ENCODE measurements around the gene UBQLN1. TPM values are rescaled to one million over a fixed set of nuclear protein-coding genes. Genes with fewer than 3 reads are reported as not detected.
A peak's percentile ranks its signal among the peaks of the same experiment; 100 is the strongest.
"Not testable (repeated sequence)": the region's sequence is repeated elsewhere in the genome, so short reads cannot be mapped to it uniquely, and the experiment has no call there.

The UBQLN1 gene
- 92.3 and 116 TPM in 2 replicates for total RNA-seq

GRCh38 chr9:83707768-83708514 is at the start of gene UBQLN1:
Gene UBQLN1 (minus strand): TSS chr9:83707958. CDS start chr9:83707679, 279 bp downstream.
- DNase-seq (ENCODE audit: extremely low read depth, low read depth, low spot score), result peak; percentile 72

- no peak for DNase-seq (ENCODE audit: extremely low read depth, low read depth, low spot score)
Measured at GRCh38 chr9:83754383-83754977, 46.7 kb upstream of the UBQLN1 start.

GRCh38 chr9:83749706-83750105 is 41.9 kb upstream of the UBQLN1 start:
- DNase-seq (ENCODE audit: extremely low read depth, low read depth, low spot score), result no peak

GRCh38 chr9:83744206-83744605 is 36.4 kb upstream of the UBQLN1 start:
- no peak for DNase-seq (ENCODE audit: extremely low read depth, low read depth, low spot score)

GRCh38 chr9:83733739-83734138 is 26.0 kb upstream of the UBQLN1 start:
- DNase-seq (ENCODE audit: extremely low read depth, low read depth, low spot score), result no peak

DNA sequence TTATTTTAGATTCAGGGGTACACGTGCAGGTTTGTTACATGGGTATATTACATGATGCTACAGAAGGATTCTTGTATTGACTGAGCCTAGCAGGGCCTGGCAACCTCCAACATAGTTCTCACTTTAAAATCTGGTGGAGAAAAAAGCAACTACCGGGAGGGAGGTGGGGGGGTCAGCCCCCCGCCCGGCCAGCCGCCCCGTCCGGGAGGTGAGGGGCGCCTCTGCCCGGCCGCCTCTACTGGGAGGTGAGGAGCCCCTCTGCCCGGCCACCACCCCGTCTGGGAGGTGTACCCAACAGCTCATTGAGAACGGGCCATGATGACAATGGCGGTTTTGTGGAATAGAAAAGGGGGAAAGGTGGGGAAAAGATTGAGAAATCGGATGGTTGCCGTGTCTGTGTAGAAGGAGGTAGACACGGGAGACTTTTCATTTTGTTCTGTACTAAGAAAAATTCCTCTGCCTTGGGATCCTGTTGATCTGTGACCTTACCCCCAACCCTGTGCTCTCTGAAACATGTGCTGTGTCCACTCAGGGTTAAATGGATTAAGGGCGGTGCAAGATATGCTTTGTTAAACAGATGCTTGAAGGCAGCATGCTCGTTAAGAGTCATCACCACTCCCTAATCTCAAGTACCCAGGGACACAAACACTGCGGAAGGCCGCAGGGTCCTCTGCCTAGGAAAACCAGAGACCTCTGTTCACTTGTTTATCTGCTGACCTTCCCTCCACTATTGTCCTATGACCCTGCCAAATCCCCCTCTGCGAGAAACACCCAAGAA is 21.0 kb upstream of the UBQLN1 start:
- not testable (repeated sequence) for DNase-seq (ENCODE audit: extremely low read depth, low read depth, low spot score)

DNA sequence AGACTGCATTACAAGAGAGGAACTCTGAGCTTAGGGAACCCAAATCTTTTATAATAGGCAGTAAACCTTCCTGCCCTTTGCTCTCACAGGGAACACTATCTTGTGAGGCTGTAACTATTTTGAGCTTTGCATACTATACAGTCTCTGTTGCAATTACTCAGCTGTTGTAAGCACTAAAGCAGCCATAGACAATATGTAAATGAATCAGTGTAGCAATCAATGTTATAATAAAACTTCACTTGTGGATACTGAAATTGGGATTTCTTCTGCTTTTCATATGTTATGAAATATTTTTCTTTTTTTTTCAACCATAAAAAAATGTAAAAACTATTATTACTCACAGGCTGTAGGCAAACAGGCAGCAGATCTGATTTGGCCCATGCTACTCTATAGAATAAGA is 16.7 kb upstream of the UBQLN1 start:
- DNase-seq (ENCODE audit: extremely low read depth, low read depth, low spot score), result no peak

DNA sequence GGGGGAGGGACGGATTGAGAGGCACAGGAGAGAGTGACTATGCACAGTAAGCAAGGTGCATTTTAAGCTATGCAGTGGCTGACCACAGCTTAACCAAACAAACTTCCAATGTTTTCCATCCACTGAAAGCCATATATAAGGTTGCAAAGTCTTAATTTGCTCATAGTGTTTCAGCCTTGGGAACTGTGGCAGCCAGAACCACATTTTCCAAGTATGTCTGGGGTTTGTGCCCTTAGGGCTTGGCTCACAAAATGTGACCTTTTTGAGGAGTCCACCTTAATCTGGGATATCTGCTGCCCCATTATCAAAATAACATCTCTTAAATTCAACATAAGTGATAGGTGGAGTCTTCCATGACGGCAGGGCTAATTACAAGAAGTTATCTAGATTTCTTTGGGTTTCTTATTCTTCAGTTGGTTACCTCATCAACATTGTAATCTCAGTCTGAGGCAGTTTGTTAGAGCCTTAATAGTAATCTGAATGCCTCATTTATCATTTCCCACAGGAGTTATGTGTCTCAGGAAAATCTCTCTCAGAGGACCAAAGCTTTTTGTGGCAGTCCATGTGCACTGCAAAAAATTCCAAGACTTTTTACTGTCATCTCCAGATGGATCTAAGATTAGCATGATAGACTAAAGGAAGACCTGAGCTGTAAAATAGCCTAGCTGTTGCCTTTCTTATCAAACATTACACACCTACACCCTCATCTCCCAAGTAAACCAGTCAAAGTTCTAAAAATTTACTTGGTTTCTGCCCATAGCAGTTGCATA is 15.2 kb upstream of the UBQLN1 start:
- no peak for DNase-seq (ENCODE audit: extremely low read depth, low read depth, low spot score)

DNA sequence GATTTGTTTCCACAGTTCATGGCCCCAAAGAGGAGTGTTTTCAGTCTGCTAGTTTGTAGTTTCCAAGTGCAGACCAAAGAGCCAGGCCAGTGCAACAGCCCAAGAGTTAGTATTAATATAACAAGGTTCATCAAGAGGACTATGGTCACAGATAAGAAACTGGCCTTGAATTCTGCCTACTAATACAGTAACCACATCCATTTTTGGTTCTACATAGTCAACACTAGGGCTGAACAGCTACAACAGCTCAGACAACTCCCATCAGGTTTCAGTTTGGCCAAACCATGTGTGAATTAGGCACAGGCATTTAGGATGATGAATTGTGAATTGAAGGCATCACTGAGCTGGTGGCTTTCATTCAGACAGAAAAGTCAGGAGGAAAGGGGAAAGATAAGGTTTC is 13.8 kb upstream of the UBQLN1 start:
- no peak for DNase-seq (ENCODE audit: extremely low read depth, low read depth, low spot score)

- DNase-seq (ENCODE audit: extremely low read depth, low read depth, low spot score), result no peak
Measured at GRCh38 chr9:83715794-83716193, 8.0 kb upstream of the UBQLN1 start.

DNA sequence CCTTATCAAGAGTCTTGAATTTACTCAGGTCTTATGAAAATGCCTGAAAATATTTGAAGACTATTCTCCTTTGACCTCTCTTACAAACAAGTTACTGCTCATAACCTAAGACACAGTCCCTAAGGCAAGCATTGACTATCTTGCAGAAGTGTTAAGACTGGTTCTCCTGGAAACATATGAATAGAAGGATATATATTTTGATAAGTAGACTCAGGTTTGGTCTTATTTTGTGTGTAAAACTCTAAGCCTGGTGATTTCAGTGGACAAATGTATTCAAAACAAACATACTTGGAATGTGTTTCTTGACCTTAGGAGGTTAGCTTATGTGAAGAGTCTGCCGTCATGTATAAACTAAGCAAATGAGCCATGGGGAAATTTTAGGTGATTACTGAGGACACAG is 7.5 kb upstream of the UBQLN1 start:
- DNase-seq (ENCODE audit: extremely low read depth, low read depth, low spot score), result no peak

DNA sequence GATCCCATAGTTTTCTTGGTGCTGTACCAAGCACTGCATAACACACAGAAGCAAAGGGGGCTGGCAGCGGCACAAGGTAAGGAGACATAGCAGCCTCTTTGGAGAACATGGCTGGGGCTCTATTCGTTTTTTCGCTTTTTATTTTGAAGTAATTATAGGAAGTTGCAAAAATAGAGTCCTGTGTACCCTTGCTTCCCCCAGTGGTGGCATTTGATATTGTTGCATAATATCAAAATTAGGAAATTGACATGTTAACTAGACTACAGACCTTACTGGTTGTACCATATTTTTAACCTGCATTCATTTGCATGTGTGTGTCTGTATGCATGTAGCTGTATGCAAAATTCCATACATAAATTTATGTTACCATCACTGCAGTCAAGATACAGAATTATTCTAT is 6.6 kb upstream of the UBQLN1 start:
- no peak for DNase-seq (ENCODE audit: extremely low read depth, low read depth, low spot score)

- DNase-seq (ENCODE audit: extremely low read depth, low read depth, low spot score), result no peak
Measured at GRCh38 chr9:83708515-83709158, 879 bp upstream of the UBQLN1 start.

- DNase-seq (ENCODE audit: extremely low read depth, low read depth, low spot score), result no peak
Measured at GRCh38 chr9:83707518-83707767, 315 bp downstream of the UBQLN1 start.

GRCh38 chr9:83706676-83707517 is 861 bp downstream of the UBQLN1 start:
- DNase-seq (ENCODE audit: extremely low read depth, low read depth, low spot score), result no peak

DNA sequence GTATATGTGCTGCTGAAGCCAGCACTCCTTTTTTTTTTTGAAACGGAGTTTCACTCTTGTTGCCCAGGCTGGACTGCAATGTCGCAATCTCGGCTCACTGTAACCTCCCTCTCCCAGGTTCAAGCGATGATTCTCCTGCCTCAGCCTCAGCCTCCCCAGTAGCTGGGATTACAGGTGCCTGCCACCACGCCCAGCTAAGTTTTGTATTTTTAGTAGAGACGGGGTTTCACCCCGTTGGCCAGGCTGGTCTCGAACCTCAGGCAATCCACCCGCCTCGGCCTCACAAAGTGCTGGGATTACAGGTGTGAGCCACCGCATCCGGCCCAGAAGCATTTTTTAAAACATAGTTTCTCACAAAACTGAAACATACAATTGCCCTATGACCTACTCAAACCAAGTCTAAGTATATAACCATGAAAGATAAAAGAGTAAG is 2.5 kb downstream of the UBQLN1 start:
- not testable (repeated sequence) for DNase-seq (ENCODE audit: extremely low read depth, low read depth, low spot score)

GRCh38 chr9:83701769-83702168 is 6.0 kb downstream of the UBQLN1 start:
- DNase-seq (ENCODE audit: extremely low read depth, low read depth, low spot score), result peak; percentile 72

- DNase-seq (ENCODE audit: extremely low read depth, low read depth, low spot score), result no peak
Measured at GRCh38 chr9:83701286-83701685, 6.5 kb downstream of the UBQLN1 start.

DNA sequence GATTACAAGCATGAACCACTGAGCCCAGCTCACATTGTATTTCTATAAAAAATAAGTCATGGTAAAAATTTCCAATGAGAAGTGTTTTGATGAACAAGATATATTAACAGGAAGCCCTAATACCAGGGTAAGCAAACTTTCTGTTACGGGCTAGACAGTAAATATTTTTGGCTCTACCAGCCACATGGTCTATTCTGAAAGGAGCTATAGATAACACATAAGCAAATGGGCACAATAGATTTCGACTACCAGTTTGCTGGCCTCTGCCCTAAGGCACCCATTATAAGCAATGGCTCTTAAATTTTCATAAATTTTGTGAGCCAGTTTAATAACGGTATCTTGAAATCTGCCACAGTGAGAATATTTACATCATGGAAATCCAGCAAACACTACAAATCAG is 8.1 kb downstream of the UBQLN1 start:
- DNase-seq (ENCODE audit: extremely low read depth, low read depth, low spot score), result no peak
